ENCODE measurements around the gene CDC5L.

CDC5L gene

DNA sequence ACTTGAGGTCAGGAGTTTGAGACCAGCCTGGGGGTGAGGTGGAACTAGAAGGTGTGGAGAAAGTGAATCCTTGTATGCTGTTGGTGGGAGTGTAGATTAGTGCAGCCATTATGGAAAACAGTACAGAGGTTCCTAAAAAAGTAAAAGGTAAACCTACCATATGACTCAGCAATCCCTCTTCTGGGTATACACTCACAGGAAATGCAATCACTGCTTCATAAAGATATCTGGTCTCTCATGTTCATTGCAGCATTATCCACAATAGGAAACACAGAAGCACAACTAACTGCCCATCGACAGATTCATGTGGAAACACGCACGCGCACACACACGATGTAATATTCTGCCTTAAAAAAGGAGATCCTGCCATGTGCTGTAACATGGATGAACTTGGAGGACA lies 66.7 kb downstream of the CDC5L start:
- DNase-seq, result no peak

DNA sequence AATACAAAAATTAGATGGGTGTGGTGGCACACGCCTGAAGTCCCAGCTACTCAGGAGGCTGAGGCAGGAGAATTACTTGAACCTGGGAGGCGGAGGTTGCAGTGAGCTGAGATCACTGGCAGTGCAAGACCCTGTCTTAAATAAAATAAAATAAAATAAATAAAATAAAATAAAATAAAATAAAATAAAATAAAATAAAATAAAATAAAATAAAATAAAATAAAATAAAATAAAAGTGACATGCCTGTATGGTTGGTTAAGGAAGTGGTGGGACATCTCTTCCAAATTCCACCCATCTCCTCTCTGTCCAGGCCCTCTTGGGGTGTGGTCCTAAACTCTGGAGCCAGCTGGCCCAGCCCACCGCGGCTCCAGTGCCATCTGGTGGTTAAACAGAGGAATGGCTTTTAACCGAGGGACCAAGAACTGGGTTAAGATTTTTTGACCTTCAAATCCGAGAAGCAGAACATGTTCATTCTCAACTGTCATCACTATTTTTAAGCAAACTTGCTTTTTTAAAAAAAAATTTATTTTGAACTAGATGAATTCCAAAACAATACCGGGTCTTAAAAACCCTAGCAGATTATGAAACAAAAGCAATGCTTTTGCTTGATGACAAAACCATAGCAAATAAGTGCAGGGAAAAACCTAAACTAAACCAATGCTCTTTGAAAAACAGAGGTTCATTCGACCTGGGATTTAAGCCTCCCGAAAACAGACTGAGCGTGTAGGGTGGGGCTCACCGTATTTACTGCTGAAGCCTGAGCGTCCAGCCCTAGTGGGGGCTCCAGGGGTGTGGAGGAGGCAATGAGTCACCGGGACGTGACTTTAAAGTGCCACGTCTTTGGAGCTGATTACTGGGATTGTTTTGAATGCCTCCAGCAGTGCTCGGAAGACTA lies 68.8 kb downstream of the CDC5L start:
- peak; percentile 61 for DNase-seq

DNA sequence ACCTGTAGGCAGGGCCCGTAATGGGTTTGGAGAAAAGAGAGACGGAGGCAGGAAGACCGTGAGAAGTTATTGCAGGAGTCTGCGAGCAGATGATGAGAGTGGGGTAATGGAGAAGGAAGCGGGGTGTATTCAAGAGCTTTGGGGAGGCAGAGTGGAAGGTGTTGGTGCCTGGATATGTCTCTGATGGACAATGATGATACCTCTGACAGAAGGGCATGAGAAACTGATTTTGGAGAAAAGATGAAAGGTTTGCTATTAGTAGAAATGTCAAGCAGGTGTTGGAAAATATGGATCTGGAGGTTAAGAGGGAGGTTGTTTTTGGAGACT lies 69.4 kb downstream of the CDC5L start:
- no peak for DNase-seq

DNA sequence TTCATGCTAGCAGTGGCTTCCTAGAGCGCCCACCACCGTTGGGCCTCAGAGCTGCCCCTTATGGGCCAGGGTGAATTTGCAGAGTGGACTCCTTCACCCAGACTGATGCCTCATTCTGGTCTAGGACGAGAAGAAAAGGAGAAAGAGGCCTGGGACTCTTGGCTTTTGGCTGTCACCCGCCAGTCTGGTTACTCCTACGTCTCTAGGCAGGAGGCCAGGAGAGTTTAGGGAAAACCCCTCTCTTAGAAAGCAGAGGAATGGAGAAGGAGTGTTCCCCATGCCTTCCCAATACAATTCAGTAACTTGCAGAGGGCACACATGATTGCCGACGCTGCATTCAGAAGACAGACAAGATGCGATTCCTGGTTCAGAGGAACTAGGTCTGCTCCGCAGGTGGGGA lies 70.1 kb downstream of the CDC5L start:
- DNase-seq, result no peak

DNA sequence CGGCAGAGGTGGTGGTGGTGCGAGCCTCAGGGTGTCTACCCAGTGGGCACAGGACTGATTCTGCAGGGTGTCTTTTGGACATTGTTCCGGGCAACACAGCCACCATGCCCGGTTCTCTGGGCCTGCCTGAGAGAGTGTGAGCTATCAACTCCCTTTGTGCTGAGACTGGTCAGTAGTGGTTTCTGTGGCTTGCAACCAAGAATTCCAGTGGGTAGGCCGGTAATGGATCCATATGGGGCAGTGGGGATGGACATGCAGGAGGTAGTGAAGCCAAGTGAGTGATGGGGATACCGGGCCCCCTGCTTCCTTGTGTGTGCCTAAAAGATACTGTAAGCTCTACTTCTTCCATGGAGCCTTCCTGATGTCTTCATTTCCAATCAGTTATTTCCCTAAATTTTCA lies 71.0 kb downstream of the CDC5L start:
- no peak for DNase-seq

DNA sequence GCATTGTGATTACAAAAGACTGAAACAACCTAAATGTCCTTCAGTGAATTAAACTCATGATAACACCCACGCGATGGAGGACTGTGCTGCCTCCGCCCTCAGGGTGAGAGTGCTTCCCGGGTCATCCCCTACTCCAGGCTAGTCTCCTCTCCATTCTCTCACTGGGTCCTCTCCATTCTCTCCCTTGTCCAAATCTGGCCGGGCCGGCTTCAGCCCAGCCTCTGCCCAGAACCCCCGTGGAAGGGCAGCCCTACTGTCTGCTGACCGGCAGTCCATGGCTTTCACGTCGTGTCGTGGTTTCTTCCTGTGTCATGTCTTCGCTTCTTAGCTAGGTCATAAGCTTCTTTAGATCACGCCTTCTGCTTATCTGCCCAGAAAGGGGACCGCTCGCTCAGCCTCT lies 74.8 kb downstream of the CDC5L start:
- no peak for DNase-seq

DNA sequence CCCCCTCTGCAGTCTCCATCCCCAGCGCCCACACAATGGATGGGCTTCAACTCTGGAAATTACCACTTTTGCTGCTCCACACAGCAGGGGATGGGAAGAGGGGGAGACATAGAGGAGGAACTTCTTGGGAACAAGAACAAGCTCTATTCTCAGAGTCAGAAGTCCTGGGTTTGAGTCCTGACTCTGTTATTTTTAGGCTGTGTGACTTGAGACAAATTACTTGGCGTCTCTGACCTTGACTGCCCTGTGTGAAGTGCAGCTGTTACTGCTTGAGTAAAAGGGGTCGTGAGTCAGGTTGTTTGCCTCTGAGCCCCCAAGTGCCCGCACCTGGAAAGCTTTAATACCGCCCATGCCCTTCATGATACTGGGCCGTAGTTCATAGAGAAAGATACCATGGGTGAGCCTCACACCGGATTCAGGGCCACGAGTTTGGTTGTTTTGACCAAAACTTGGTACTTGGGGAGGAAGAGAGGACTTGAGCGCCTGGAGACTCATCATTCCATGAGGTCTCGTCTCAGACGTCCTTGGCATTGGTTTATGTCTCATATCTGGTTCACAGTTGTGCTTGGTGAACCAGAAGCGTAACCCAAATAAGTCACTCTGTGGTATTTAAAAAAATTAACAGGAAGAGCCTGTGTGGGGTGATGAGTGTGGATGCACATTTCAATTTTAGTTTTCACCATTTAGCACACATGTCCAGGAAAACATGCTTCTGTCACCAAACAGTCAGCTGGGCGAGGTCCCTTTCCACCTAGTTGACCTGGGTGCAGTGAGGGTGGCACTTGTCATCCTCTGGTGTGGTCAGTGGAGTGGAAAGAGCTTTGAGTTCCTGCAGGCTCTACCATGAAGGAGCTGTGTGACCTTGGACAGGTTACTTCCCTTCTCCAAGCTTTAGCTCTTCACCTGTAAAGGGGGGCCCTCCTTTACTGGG lies 75.6 kb downstream of the CDC5L start:
- no peak for DNase-seq

DNA sequence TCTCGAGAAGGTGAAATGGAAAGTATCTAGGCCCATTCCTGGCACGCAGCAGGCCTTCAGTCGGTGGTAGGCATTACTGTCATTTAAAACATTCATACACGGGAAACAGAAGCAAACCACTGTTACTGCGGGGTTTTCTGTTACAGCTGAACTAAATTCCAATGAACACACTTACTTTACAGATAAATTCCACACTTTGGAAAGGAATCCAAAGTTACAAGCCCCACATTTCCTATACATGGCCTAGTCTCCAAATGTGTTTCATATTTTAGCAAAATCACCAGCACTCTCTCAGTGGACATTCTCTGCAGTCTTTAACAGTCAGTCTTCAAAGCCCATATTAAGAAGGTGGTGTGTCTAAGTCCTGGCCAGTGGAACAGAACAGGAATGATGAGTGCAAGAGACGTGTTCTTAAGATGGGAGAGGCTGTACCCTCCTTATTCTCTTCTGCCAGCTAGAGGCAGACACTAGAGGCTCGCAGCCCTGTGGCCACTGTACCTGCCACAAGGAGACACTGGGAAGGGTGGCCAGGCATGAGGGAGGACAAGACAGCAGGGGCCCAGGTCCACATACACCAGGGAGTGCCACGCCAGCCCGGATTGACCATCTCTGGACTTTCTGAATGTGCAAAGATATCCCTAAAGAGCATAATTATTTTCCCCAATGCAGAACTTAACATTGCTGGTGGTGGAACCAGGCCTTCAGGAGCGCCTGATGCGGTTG lies 76.4 kb downstream of the CDC5L start:
- no peak for DNase-seq

DNA sequence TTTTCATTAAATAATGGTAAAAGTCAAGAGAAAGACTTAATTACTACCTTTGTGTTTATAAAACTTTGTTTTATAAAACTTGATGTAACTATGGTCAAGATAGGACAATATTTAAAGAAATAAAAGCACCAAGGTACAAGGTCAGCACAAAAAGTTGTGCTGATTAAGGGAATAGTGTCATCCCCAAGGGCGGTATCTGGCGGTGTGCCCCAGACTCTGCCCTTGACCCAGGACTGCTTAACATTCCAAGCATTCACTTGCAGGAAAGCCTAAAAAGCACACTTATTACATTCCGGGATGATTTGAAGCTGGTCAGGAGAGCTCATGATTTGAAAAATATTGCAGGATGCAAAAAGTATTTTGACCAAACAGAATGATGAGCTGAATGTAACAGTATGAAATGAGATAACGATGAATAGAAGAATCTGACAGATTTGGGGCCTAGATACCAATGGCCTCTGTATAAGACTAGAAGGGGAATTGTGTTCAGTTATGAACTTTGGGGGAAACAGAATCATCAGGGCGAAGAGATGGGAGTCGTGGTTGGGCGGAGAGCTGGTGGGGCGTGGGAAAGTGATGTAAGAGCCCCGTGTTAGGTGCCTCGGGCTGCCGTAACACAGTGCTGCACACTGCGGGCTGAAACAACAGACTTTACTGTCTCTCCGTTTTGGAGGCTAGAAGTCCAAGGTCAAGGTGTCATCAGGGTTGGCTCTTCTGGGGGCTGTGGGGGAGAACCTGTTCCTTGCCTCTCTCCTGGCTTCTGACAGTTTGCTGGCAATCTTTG lies 77.2 kb downstream of the CDC5L start:
- DNase-seq, result peak; percentile 42

DNA sequence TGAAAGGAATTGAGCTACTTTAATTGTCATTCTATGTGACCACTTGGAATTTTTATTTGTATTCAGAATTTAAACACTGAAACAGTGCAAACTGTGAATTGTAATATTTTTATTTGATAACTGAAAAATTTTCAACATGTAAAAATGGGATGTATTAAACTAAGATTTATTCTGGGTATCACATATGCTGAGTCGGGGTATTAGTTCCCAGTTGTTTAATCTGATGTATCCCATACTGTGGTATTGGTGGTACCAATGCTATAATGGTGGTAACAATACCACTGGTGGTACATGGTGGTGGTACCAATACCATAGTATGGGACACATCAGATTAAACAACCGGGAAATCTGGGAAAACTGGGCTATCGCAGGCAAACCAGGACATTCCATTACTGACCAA lies 79.4 kb downstream of the CDC5L start:
- DNase-seq, result no peak

DNA sequence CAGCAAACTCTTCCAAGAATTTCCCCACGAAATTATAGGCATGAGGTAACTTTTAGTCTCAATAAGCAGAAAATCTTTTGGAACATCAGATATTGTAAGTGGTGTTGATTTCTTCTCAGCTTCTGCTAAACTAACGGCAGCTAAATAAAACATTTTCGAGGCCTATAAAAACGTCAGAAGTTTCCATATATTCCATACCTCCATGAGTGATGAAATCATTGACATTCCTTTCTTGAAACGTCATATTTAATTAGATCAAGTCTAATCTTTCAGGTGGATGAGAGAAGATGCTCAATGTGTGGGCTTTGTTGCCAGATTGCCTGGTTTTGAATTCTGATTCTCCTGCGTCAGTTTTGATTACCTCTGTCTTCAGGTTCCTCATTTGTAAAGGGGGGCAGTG lies 81.3 kb downstream of the CDC5L start:
- DNase-seq, result no peak

DNA sequence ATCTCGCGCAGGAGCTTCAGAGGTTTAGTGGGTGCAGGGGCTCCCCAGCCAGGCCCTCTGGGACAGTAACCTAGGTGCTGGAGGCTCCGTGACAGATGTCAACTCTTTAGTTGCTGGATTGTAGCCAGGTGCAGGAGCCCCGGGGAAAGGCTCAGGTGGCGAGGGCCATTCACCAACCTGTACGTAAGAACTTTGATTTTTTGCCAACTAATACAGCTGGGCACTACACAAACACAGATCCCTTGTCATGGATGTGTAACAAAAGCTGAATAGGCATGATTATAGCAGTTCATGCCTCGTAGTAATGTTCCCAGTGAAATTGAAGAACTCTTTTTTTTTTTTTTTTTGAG lies 82.6 kb downstream of the CDC5L start:
- no peak for DNase-seq

DNA sequence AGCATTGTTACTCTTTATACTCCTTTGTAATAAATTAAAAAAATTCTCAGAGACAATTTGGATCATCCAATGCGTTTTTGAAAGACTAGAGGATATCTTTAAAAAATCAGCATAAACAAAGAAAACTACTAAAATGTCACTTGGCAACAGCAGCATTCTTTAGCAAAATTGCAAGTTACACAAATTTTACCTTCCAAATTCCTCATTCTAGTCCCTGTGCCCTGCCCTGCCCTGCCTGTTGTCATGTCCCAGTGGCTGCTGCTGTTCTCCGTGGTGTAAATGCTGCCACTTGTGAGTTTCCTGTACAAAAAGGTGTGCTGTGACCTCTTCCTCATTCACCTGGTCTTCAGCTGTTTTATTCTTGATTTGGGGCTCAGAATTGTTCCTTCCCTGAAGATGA lies 83.2 kb downstream of the CDC5L start:
- no peak for DNase-seq

DNA sequence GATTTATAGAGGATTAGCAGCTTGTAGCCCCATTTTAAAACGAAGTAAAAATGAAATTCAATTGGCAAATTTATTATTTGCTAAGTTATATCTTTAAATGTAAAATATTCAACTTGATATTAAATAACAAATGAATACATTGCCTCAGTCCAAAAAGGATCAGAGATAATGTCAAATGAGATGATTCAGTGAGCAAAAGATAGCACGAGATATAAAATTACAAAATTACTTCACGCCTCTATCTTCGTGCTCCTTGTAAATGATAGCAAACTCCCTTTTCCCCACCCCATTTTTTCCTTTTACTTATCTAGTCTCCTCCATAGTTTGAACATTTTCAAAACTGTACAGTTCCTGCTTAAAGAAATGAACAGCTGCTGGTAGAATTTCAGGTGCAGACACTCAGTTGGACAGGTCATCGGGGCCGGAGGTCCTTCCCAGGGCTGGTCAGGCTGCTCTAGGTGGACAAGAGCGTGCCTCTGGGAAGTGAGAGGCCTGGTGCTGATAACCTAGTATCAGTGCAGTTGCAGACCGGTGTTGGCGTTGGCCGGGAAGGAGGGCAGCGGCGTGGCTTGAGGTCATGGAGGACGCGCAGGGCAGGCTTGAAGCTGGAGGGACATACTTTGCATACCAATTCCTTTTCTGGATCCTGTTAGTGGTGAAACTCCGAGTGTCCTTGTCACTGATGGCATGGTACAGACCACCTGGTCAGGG lies 83.9 kb downstream of the CDC5L start:
- DNase-seq, result no peak

DNA sequence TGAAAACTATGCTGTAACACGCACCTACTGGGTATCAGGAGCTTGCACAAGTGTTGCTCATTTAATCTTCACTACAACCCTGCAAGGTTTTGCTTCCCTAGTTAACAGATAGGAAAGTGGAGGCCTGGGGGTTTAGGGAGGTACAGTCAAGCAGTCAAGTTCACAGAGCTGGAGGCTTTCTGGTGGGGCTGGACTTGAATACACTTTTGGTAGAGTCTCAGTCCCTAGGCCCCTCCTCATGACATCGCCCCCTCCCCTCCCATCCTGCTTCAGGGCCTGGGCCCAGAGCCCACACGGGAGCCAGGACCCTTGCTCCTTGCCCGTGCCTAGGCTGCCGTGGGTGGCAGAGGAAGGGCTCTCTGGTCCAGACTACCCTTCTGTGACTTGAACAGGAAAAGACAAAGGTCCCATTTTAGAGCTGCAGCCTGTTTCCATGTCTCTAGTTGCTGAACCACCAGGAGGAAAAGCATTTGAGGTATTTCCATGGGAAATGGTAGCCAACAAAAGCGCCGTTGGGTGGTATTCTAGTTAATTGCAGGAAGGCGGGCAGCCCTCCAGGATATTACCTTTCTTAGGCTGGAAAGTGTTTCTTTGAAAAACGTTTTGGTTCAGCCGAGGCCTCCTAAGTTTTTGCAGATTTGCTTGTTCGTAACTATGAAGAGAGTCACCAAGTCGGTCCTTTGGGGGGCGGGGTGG lies 84.9 kb downstream of the CDC5L start:
- no peak for DNase-seq

DNA sequence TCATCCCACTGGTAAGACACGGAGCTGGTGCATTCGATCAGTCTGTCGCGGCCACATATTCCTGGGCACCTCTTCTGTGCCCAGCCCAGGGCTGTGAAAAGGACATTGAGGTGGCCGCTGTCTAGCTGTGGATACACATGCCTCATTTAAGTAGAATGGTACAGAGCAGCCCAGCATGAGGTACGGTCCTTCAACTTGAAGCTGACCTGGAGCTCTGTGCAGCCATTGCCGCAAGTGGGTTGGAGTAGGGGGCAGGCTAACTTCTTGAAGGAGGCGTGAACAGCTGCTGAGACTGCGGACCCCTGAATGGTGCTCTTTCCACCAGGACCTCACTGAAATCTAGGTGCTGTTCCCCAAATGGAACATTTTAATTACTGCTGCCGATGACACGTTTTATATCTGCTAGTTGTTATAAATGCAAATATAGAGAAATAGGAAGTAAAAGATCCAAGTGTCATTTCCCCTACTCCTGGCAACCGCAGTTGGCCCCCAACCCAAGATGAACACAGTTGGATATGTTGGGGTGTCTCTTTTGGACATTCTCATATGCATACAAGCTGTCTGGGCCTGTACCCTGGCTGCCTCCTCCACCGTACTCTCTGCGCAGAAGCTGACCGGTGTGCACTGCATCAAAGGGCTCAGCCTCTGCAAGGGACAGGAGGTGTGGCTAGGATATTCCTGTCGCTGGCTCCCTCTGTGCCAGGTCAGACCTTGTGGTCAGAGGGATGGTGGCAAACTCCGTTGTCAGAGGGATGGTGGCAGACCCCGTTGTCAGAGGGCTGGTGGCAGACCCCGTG lies 86.1 kb downstream of the CDC5L start:
- DNase-seq, result no peak

DNA sequence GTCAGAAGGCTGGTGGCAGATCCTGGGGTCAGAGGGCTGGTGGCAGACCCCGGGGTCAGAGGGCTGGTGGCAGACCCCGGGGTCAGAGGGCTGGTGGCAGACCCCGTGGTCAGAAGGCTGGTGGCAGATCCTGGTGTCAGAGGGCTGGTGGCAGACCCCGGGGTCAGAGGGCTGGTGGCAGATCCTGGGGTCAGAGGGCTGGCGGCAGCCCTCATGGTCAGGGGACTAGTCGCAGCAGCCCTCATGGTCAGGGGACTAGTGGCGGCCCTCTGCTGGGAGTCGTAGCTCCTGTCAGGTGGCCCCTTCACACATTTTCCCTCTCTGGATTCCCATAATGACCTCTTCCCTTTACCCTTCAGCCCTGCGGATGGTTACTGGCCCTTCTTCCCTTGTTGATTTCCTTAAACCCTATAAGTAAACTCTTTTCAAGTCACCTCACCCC lies 86.7 kb downstream of the CDC5L start:
- DNase-seq, result no peak

DNA sequence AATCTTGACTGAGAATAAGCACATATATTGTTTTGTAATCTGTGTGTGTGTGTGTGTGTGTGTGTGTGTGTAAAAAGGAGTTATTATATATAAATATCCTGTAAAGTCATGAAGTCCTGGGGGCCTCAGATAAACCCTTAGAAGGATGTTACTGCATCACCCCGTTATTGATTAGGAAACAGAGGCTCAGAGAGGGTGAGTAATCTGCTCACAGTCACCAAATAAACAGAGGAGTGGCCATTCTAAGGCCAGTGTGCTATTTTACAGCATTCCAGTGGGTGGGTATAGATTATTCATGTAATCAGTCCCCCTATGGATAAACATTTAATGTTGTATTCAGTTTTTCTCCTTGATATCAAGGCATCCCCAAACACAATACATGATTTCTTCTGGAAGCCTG lies 87.1 kb downstream of the CDC5L start:
- DNase-seq, result no peak

DNA sequence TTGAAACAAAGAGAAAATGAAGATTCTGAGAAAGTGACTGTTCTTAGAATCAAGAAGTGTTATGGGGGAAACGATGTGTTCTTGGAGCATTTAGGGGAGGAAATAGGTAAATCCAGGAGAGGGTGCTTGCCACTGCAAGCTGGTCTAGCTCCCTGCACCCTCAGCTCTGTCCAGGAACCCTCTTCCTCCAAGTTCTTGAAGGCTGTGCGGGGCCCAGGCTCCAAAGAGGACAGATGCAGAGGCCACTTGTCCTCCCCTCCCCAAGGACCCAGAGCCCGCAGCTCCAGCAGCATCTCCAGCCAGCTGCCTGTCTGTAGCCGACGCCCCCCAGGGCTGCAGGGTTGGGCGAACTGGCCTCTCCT lies 87.9 kb downstream of the CDC5L start:
- DNase-seq, result no peak

DNA sequence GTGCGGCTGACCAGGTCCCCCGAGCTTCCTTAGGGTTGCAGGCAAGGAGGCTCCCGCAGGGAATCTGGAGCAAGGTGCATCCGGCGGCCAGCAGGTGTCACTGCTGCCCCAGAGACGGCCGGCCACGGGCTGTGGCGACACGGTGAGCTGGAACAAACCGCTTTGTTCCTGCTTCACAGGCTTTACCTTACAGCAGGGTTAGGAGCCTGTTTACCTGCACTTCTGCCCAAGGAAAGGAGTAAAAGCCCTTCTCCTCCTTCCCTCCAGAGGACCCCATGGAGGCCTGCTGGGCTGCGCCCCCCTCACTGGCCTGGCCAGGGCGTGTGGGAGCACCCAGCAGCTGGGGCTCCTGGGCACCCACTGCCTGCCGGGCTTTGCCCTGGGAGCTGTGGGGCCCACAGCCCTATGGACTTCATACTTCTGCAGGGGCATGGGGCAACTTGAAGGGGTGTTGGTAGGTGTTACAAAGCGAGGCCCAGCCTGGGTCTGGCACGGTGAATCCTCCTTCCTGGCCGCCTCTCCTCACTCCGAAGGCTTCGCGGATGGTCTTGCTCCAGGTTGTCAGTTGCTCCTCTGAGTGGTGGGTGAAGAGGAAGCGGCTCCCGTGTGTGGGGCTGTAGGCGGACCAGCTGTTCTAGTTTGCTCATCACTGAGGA lies 88.4 kb downstream of the CDC5L start:
- DNase-seq, result peak; percentile 70

Data from HCEC 1CT (cell line).